IMR-90 (cell line): Measurements from ENCODE around the gene KY.

Source experiments
- BHLHE40 ChIP-seq: fragments of 150-350 bp; IDR thresholded peaks from 2 replicates; pipeline ENCODE4 v1.6.1; 2016; ENCODE audit warnings: mild to moderate bottlenecking, low read depth, low read length
- CEBPB ChIP-seq: IDR thresholded peaks from 2 replicates; pipeline ENCODE4 v1.6.1; 2012; ENCODE audit warnings: low read depth, low read length, improper control_type of control experiment
- CHD1 ChIP-seq: IDR thresholded peaks from 2 replicates; pipeline ENCODE4 v1.6.1; 2012; ENCODE audit warnings: low read depth, low read length, improper control_type of control experiment
- ELK1 ChIP-seq: fragments of 150-350 bp; IDR thresholded peaks from 2 replicates; pipeline ENCODE4 v1.6.1; 2016; ENCODE audit warnings: low read depth, mild to moderate bottlenecking, low read length, moderate library complexity, borderline replicate concordance
- MAFK ChIP-seq: IDR thresholded peaks from 2 replicates; pipeline ENCODE4 v1.6.1; 2012; ENCODE audit warnings: low read depth, low read length, improper control_type of control experiment
- MAZ ChIP-seq: IDR thresholded peaks from 2 replicates; pipeline ENCODE4 v1.6.1; 2012; ENCODE audit warnings: low read depth, mild to moderate bottlenecking, low read length, improper control_type of control experiment, moderate library complexity, borderline replicate concordance
- MXI1 ChIP-seq: IDR thresholded peaks from 2 replicates; pipeline ENCODE4 v1.6.1; 2012; ENCODE audit warnings: low read depth, mild to moderate bottlenecking, low read length, moderate library complexity, borderline replicate concordance
- POLR2A ChIP-seq: IDR thresholded peaks from 2 replicates; pipeline ENCODE4 v1.6.1; 2012; ENCODE audit warnings: mild to moderate bottlenecking, low read depth, low read length
- RAD21 ChIP-seq: IDR thresholded peaks from 2 replicates; pipeline ENCODE4 v1.6.1; 2012; ENCODE audit warnings: low read length, improper control_type of control experiment
- RCOR1 ChIP-seq: IDR thresholded peaks from 2 replicates; pipeline ENCODE4 v1.6.1; 2012; ENCODE audit warnings: mild to moderate bottlenecking, low read length, improper control_type of control experiment; ENCODE audit not compliant: insufficient replicate concordance
- RFX5 ChIP-seq: IDR thresholded peaks from 2 replicates; pipeline ENCODE4 v1.8.0; 2012; ENCODE audit warnings: low read depth, mild to moderate bottlenecking, low read length, moderate library complexity
- SMC3 ChIP-seq: fragments of 150-350 bp; IDR thresholded peaks from 2 replicates; pipeline ENCODE4 v1.6.1; 2016; ENCODE audit warnings: low read depth, mild to moderate bottlenecking, antibody characterized with exemption, low read length, moderate library complexity
- USF2 ChIP-seq: fragments of 150-350 bp; IDR thresholded peaks from 2 replicates; pipeline ENCODE4 v1.6.1; 2017; ENCODE audit warnings: mild to moderate bottlenecking, antibody characterized with exemption, low read length, low read depth
- TF ChIP-seq, protein P1 (sequence below): conservative IDR thresholded peaks from 2 replicates; pipeline ENCODE4 v1.5.1; 2012; ENCODE audit warnings: mild to moderate bottlenecking, low read depth, low read length, improper control_type of control experiment

DNA sequence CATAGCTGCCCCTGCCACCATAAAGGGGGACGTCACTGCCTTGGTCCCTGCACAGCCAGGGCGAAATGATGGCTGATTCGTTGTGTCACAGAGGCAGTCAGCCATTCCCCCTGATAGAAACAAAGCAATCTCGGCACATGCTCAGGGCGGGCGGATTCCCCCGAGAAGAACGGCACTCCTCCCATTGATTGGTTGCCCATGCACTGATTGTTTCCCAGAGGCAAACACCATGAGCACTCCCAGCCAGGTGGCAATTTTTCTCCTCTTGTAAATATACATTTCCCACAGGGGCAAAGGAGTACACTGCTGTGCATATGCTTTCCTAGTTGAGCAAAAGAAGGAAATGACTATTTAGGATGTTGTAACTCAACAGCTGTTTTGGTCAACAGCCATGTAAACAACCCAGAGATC lies 56.5 kb downstream of the KY start:
- TF ChIP-seq, protein P1, sequence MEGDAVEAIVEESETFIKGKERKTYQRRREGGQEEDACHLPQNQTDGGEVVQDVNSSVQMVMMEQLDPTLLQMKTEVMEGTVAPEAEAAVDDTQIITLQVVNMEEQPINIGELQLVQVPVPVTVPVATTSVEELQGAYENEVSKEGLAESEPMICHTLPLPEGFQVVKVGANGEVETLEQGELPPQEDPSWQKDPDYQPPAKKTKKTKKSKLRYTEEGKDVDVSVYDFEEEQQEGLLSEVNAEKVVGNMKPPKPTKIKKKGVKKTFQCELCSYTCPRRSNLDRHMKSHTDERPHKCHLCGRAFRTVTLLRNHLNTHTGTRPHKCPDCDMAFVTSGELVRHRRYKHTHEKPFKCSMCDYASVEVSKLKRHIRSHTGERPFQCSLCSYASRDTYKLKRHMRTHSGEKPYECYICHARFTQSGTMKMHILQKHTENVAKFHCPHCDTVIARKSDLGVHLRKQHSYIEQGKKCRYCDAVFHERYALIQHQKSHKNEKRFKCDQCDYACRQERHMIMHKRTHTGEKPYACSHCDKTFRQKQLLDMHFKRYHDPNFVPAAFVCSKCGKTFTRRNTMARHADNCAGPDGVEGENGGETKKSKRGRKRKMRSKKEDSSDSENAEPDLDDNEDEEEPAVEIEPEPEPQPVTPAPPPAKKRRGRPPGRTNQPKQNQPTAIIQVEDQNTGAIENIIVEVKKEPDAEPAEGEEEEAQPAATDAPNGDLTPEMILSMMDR = no peak
- TF ChIP-seq POLR2A (no peak), BHLHE40 (no peak), SMC3 (no peak), CEBPB (no peak), MXI1 (no peak), CHD1 (no peak), RCOR1 (no peak), USF2 (no peak), RAD21 (no peak), MAFK (no peak), MAZ (no peak), RFX5 (no peak), ELK1 (no peak)
